Measurements from ENCODE around the gene BMP8B. TPM values are rescaled to one million over a fixed set of nuclear protein-coding genes. Genes with fewer than 3 reads are reported as not detected.

Gene BMP8B
- total and polyA plus RNA-seq, 2 of the 8 experiments (the other 6 are each of a cell fraction or from before 2014, with no cell fraction given): 0.37 to 0.50 TPM

GRCh38 chr1:39727932-39728317 lies 60.7 kb downstream of the BMP8B start:
- no peak overlapping the region for H2BK15ac ChIP-seq (ENCODE audit: low read length)
- H3K36me3 ChIP-seq (ENCODE audit: control insufficient read depth in 2 of 4, insufficient read depth in 4 of 4, low read length in 3 of 4): no peaks in the 10 kb centered on the region
- no peak for TF ChIP-seq SP2 (IDR thresholded peaks at IDR 0.05; ENCODE audit: low read length)
- TF ChIP-seq BACH1 (IDR thresholded peaks at IDR 0.05; ENCODE audit: low read length): no peak
- TF ChIP-seq FOSL1 (IDR thresholded peaks at IDR 0.05; ENCODE audit: insufficient read depth, low read depth, low read length): no peak
- no peak for TF ChIP-seq EGR1 (IDR thresholded peaks at IDR 0.05; ENCODE audit: borderline replicate concordance, low read depth, low read length)
- no peak for TF ChIP-seq POLR2A (IDR thresholded peaks at IDR 0.05; ENCODE audit: control extremely low read depth in 1 of 2, low read depth in 2 of 2, low read length in 2 of 2)
- TF ChIP-seq ATF2 (IDR thresholded peaks at IDR 0.05; ENCODE audit: low read length): no peak
- no peak for TF ChIP-seq RAD21 (IDR thresholded peaks at IDR 0.05 in 1 of 2, conservative IDR thresholded peaks at IDR 0.05 in 1 of 2; ENCODE audit: low read depth in 2 of 2, low read length in 2 of 2)
- TF ChIP-seq HDAC2 (IDR thresholded peaks at IDR 0.05; ENCODE audit: borderline replicate concordance in 1 of 2, low read depth in 2 of 2, low read length in 2 of 2): no peak
- no peak for TF ChIP-seq BRCA1 (IDR thresholded peaks at IDR 0.05; ENCODE audit: low read depth, low read length)
- no peak for TF ChIP-seq PHF8 (conservative IDR thresholded peaks at IDR 0.05; ENCODE audit: low read depth, low read length)
- TF ChIP-seq YY1 (IDR thresholded peaks at IDR 0.05; ENCODE audit: low read depth, low read length): no peak
- no peak for TF ChIP-seq POU5F1 (IDR thresholded peaks at IDR 0.05; ENCODE audit: low read depth, low read length)
- H3K9ac ChIP-seq (replicated peaks in 1 of 4; ENCODE audit: extremely low read depth in 1 of 4, low read depth in 3 of 4, low read length in 3 of 4): no peak overlapping the region
- no peak overlapping the region for H2BK20ac ChIP-seq (ENCODE audit: low read length)
- H3K4me2 ChIP-seq (ENCODE audit: insufficient read depth in 1 of 2, low read depth in 2 of 2, low read length in 2 of 2): no peak overlapping the region
- H3K23me2 ChIP-seq (ENCODE audit: low read depth, low read length): no peaks in the 10 kb centered on the region
- H3K79me1 ChIP-seq (ENCODE audit: low read depth, low read length): no peaks in the 10 kb centered on the region
- H3K27ac ChIP-seq (ENCODE audit: low read depth, low read length): no peak overlapping the region
- H3K14ac ChIP-seq (ENCODE audit: insufficient read length): no peak overlapping the region
- no peak overlapping the region for H3K4me3 ChIP-seq (ENCODE audit: extremely low read depth in 1 of 4, insufficient read depth in 2 of 4, low read depth in 3 of 4, low read length in 4 of 4)
- no peaks in the 10 kb centered on the region for H4K20me1 ChIP-seq (replicated peaks in 1 of 2; ENCODE audit: control insufficient read depth in 1 of 2, insufficient read depth in 2 of 2, low read length in 2 of 2)
- ChIA-PET CTCF (ENCODE audit: partially characterized antibody) (interaction anchor here (0.7 to 1.6 kb wide), 3 partner anchors 8 to 75 kb away, joined by 3 read pairs; no protein-coding TSS in a partner anchor), POLR2A (ENCODE audit: partially characterized antibody) (no interaction called here)
- H2BK120ac ChIP-seq (replicated peaks; ENCODE audit: low read depth, low read length): no peak overlapping the region
- FAIRE-seq (no peak), DNase-seq (ENCODE audit: low read depth in 1 of 2, low spot score in 2 of 2) (no peak)
- no peak overlapping the region for H2BK5ac ChIP-seq (ENCODE audit: low read depth, low read length)
- H4K91ac ChIP-seq (replicated peaks; ENCODE audit: insufficient read length, low read length): no peak overlapping the region
- H4K8ac ChIP-seq (ENCODE audit: extremely low read depth, insufficient read depth, low read length): no peak overlapping the region
- H2BK12ac ChIP-seq (ENCODE audit: low read depth, low read length): no peak overlapping the region
- no peak overlapping the region for H3K4ac ChIP-seq (replicated peaks; ENCODE audit: insufficient read length, low read depth, low read length)
- H3K4me1 ChIP-seq (replicated peaks in 1 of 4; ENCODE audit: control insufficient read depth in 3 of 4, insufficient read depth in 4 of 4, low read length in 3 of 4): no peaks in the 10 kb centered on the region
- H3K27me3 ChIP-seq (replicated peaks in 1 of 4; ENCODE audit: control insufficient read depth in 3 of 4, extremely low read depth in 1 of 4, insufficient read depth in 3 of 4, low read length in 3 of 4): peaks cover 2 to 51% (median 35%) of the 10 kb centered on the region in 4 experiments
- H3K56ac ChIP-seq (replicated peaks; ENCODE audit: insufficient read length, low read depth, low read length): no peak overlapping the region
- no peak overlapping the region for H2AFZ ChIP-seq (ENCODE audit: low read length)
- WGBS, 2 experiments (ENCODE audit: extremely low coverage in 1 of 2, insufficient coverage in 1 of 2, insufficient read length in 1 of 2, insufficient replicate concordance in 2 of 2, low coverage in 1 of 2, low lambda C conversion rate in 2 of 2, missing lambda C conversion rate in 1 of 2): 76% methylated on average over 14 of the region's 14 CpGs; no CpG with 5 or more reads in 1 of the 2 experiments
- H4K5ac ChIP-seq (ENCODE audit: insufficient read length, low read depth, low read length): no peak overlapping the region
- no peak overlapping the region for H3K23ac ChIP-seq (ENCODE audit: insufficient read length)
- H2AK5ac ChIP-seq (ENCODE audit: low read depth, low read length): 0 out of 2 replicates have a peak overlapping the region, but pooled peaks have one; percentile 24
- H3K9me3 ChIP-seq (ENCODE audit: insufficient read depth in 2 of 2, low read depth in 1 of 2, low read length in 1 of 2): no peaks in the 10 kb centered on the region
- no peaks in the 10 kb centered on the region for H3K79me2 ChIP-seq (ENCODE audit: control insufficient read depth in 1 of 2, insufficient read depth in 2 of 2, low read length in 2 of 2)
- no peak overlapping the region for H3K18ac ChIP-seq (ENCODE audit: extremely low read depth, low read length)
